Measurements from ENCODE around the gene ITPRIPL2. TPM values are rescaled to one million over a fixed set of nuclear protein-coding genes. Genes with fewer than 3 reads are reported as not detected.

Gene ITPRIPL2
- total and polyA plus RNA-seq, 10 donors = 2.2 to 41.5 (median 24.9) TPM

DNA sequence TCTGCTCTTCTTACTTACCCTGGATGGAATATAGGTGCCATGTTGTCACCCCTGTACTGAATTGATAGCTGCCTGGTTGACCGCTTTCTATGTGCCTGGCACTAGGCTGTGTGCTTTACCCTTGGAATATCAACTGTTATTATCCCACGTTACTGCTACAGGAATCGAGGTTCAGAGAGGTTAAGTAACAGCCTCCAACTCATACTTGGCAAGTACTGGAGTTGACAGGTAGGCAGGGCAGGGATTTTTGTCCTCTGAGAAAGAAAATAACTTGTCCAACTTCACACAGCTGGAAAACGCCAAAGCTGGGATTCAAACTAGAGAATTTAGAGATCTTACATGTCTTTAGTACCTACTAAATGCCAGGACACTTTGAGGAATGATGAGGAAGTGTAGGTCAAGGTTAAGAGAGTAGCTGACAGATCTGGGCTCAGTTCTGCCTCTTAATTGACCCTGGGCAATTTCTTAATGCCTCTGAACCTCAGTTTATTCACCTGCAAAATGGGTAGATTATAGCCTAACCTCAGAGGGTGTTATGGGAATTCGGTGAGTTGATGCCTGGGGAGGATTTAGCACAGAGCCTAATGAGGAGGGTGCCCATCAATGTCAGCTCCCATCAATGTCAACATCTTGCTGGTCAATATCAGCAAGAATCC lies 25.8 kb downstream of the ITPRIPL2 start:
- no peaks in the 10 kb centered on the region for H3K9me3 ChIP-seq
- intact Hi-C loops (cut with DNase I; ENCODE audit: low total_unique reads) = no loop called here
- H3K4me1 ChIP-seq = peaks cover 0 to 38% (median 9%) of the 10 kb centered on the region in 6 donors
- no peak overlapping the region for H3K4me3 ChIP-seq
- H3K36me3 ChIP-seq = no peaks in the 10 kb centered on the region
- TF ChIP-seq POLR2AphosphoS5 (IDR thresholded peaks at IDR 0.05) (no peak), POLR2A (IDR thresholded peaks at IDR 0.05) (no peak)
- TF ChIP-seq, protein P1, sequence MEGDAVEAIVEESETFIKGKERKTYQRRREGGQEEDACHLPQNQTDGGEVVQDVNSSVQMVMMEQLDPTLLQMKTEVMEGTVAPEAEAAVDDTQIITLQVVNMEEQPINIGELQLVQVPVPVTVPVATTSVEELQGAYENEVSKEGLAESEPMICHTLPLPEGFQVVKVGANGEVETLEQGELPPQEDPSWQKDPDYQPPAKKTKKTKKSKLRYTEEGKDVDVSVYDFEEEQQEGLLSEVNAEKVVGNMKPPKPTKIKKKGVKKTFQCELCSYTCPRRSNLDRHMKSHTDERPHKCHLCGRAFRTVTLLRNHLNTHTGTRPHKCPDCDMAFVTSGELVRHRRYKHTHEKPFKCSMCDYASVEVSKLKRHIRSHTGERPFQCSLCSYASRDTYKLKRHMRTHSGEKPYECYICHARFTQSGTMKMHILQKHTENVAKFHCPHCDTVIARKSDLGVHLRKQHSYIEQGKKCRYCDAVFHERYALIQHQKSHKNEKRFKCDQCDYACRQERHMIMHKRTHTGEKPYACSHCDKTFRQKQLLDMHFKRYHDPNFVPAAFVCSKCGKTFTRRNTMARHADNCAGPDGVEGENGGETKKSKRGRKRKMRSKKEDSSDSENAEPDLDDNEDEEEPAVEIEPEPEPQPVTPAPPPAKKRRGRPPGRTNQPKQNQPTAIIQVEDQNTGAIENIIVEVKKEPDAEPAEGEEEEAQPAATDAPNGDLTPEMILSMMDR (IDR thresholded peaks at IDR 0.05 in 8 of 11, conservative IDR thresholded peaks at IDR 0.05 in 3 of 11) = no peak
- peaks cover 0 to 7% (median 0%) of the 10 kb centered on the region in 7 donors for H3K27me3 ChIP-seq (replicated peaks in 1 of 7)
- no peak for DNase-seq
- H3K27ac ChIP-seq = no peak overlapping the region
- 56 to 80% (median 75%) methylated on average over 5 of the region's 5 CpGs for WGBS, 5 donors

DNA sequence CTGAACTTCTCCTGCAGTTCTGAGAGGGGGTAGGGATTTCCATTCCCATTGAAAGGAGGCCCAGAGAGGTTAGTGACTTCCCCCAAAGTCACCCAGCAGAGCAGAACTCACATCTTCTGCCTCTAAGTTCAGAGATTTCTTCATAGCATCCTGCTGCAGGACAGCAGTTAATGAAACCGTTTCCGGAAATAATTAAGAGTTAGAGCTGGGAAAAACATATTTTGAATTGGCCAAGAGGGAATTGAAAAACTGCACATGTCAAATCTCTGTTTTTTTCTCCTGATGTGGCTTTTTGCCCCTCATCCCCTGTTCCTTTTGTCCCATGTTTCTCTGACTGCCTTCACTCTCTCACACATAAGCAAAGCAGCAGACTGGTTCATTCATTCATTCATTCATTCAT lies 26.6 kb downstream of the ITPRIPL2 start:
- no peak for DNase-seq
- Histone ChIP-seq H3K9me3 (no peaks in the 10 kb centered on the region), H3K4me1 (peaks cover 0 to 38% (median 9%) of the 10 kb centered on the region in 6 donors), H3K27ac (no peak overlapping the region), H3K4me3 (no peak overlapping the region), H3K36me3 (no peaks in the 10 kb centered on the region), H3K27me3 (replicated peaks in 1 of 7) (peaks cover 0 to 7% (median 0%) of the 10 kb centered on the region in 7 donors)
- TF ChIP-seq POLR2A (IDR thresholded peaks at IDR 0.05) (no peak), POLR2AphosphoS5 (IDR thresholded peaks at IDR 0.05) (no peak)
- TF ChIP-seq, protein P1 (IDR thresholded peaks at IDR 0.05 in 8 of 11, conservative IDR thresholded peaks at IDR 0.05 in 3 of 11) = no peak
- intact Hi-C loops (cut with DNase I; ENCODE audit: low total_unique reads) = no loop called here
- WGBS, 5 donors = 49 to 89% (median 79%) methylated on average over 2 of the region's 2 CpGs

DNA sequence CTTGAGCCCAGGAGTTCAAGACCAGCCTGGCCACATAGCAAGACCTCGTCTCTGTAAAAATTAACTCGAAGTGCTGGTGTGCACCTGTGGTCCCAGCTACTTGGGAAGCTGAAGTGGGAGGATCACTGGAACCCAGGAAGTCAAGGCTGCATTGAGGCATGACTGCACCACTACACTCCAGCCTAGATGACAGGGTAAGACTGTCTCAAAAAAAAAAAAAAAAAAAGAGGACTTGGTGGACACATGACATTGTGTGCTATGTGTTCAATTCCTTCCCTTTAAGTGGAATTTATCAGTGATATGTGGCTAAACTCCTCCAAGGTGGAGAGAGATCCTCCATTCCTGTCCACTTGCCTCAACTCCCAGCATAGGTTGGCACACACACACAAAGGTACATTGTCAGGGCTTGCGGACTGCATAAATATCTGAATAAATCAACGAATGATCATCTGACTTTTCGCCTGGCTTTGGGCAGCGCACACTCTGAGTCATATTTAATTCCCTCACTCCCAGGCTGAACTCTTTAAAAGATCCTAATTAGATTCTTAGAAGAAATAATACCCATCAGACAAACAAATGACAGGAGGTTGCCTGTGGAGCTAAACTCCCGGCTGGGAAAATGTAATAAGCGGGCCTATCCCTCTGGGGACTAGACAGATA lies 29.3 kb downstream of the ITPRIPL2 start:
- peaks cover 0 to 20% (median 4%) of the 10 kb centered on the region in 6 donors for H3K4me1 ChIP-seq
- 81 to 92% (median 91%) methylated on average over 8 of the region's 8 CpGs for WGBS, 5 donors
- peaks cover 0 to 7% (median 0%) of the 10 kb centered on the region in 7 donors for H3K27me3 ChIP-seq (replicated peaks in 1 of 7)
- no peak for TF ChIP-seq POLR2AphosphoS5 (IDR thresholded peaks at IDR 0.05)
- TF ChIP-seq, protein P1 (IDR thresholded peaks at IDR 0.05 in 8 of 11, conservative IDR thresholded peaks at IDR 0.05 in 3 of 11) = no peak
- no peak for TF ChIP-seq POLR2A (IDR thresholded peaks at IDR 0.05)
- H3K36me3 ChIP-seq = no peaks in the 10 kb centered on the region
- intact Hi-C loops (cut with DNase I; ENCODE audit: low total_unique reads) = no loop called here
- H3K4me3 ChIP-seq = no peak overlapping the region
- no peak for DNase-seq
- H3K9me3 ChIP-seq = peaks cover 0 to 9% (median 6%) of the 10 kb centered on the region in 8 donors
- no peak overlapping the region for H3K27ac ChIP-seq

DNA sequence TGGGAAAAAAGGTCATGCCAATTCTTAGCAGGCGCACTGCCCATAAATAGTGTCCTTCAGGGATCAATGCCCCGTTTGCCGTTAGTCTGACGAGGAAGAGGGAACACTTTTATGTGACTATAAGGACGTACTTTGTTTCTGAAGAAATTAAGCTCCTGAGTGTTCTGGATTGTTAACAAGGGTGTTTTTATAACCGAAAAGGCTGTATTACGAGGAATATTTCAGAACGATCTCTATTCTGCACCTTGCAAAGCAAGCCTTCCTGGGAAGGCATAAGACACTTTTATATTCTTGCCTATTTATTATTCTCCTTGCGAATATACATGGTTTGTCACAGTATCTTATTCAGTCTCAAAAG lies 29.8 kb downstream of the ITPRIPL2 start:
- H3K27ac ChIP-seq = no peak overlapping the region
- H3K9me3 ChIP-seq = peaks cover 0 to 12% (median 9%) of the 10 kb centered on the region in 8 donors
- no peak for DNase-seq
- intact Hi-C loops (cut with DNase I; ENCODE audit: low total_unique reads) = no loop called here
- TF ChIP-seq, protein P1 (IDR thresholded peaks at IDR 0.05 in 8 of 11, conservative IDR thresholded peaks at IDR 0.05 in 3 of 11) = no peak
- WGBS, 5 donors = 82 to 93% (median 89%) methylated on average over 9 of the region's 9 CpGs
- peaks cover 0 to 7% (median 0%) of the 10 kb centered on the region in 7 donors for H3K27me3 ChIP-seq (replicated peaks in 1 of 7)
- H3K36me3 ChIP-seq = no peaks in the 10 kb centered on the region
- peaks cover 0 to 16% (median 4%) of the 10 kb centered on the region in 6 donors for H3K4me1 ChIP-seq
- no peak overlapping the region for H3K4me3 ChIP-seq

Data from spleen (tissue), 11 donors.